NCI-H2171 treated with DMSO at 0.1 percent for 48 hours (cell line): Measurements from ENCODE around the gene MLC1.

Source experiments
- DNase-seq: peaks from one replicate; lab custom pipeline; 2025; lab: John Stamatoyannopoulos, UW

MLC1 gene

GRCh38 chr22:50058061-50058905 is 26.9 kb downstream of the MLC1 start, which contains the start of gene TTLL8:
Gene TTLL8, minus strand, starts transcription at chr22:50058298.
- DNase-seq: no peak

GRCh38 chr22:50057278-50058060 is 27.8 kb downstream of the MLC1 start:
- DNase-seq: no peak

DNA sequence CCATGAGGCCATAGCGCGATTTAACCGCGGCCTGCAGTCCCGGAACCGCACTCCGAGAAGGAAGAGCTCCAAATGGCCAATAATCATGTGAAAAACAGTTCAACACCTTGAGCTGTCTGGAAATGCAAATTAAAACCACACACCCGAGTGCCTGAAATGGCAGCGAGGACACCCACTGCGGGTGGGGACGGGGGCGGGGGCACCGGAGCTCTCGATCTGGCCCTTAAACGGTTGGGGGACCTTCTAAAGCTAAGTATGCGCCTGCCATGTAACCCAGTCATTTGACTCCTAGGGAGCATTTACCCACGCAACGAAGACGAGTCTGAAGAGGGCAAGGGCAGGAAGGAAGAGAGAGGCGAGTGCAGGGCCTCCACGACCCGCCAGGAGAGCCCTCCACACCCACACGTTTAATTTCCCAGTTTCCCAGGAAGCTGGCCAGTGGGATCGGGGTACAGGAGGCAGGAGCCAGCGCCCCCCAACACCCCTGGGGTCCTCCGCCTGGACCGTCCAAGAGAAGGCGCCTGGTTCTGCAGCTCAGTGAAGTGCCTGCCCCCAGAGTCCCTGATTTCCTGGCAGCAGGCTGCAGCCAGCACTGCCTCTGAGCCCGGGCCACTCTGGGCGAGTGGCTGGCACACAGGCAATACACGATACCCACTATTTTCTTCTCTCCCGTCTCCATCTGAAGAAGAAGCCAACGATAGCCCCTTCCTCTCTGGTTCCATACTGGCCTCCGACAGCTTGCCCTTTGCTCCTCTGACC is 28.8 kb downstream of the MLC1 start:
- DNase-seq: no peak

- no peak for DNase-seq
These were observed 31.4 kb downstream of the MLC1 start for GRCh38 chr22:50053861-50054260.

- no peak for DNase-seq
These were observed 33.3 kb downstream of the MLC1 start for GRCh38 chr22:50051930-50052329.

GRCh38 chr22:50049299-50050195 is 35.7 kb downstream of the MLC1 start:
- DNase-seq: no peak

GRCh38 chr22:50048836-50049235 is 36.4 kb downstream of the MLC1 start:
- no peak for DNase-seq

- no peak for DNase-seq
These were observed 37.0 kb downstream of the MLC1 start for GRCh38 chr22:50048061-50048765.

DNA sequence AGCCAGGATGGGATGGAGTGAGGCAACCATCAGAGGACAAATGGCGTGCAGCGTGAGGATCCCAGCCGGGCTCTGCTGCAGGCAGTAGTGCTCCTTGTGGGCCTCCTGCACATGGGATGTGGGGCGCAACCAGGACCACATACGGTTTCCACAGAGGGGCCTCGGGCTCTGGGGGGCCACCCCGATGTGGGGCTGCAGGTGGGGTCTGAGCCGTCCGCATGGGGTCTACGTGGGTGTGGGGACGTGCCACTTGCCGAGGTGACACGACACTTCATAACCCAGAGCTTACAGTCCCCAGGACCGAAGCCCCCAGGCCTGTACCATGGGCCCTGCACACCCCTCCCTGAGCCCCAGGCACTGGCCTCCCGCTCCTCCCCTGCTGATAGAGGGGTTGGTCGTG is 37.9 kb downstream of the MLC1 start:
- no peak for DNase-seq

DNA sequence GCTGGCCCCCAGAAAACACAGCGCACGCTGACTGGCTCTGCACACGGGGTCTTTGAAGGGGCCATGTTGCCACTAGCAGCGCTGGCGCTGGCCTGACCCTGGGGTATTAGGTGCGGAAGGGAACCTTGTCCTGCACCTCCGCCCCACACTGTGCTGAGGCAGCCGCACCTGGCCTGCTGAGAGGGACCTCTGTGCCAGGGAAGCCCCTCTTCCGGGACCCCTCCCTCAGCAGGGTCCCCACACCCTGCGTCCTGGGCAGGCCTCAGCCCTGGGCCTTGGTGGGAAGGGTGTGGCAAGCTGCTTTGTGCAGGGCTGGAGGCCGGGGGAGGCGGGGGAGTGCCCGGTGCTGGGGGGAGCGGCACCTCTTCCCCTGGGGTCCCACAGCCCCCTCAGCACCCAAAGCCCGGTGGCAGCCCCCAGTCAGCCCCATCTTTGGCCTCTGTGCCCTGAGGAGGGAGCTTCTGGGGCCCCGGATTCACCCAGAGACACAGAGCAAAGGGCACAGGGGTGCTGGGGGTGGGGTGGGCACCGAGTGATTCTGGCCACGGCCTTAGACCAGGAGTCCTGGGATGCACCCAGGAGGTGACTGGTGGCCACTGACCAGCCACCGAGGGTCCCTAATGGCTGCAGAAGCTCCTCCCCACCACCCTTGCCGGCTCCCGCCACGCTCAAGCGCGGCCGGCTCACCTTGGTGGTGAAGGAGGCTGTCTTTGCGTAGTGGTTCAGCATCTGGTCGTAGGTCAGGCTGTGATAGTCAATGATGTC is 38.6 kb downstream of the MLC1 start:
- DNase-seq: no peak

DNA sequence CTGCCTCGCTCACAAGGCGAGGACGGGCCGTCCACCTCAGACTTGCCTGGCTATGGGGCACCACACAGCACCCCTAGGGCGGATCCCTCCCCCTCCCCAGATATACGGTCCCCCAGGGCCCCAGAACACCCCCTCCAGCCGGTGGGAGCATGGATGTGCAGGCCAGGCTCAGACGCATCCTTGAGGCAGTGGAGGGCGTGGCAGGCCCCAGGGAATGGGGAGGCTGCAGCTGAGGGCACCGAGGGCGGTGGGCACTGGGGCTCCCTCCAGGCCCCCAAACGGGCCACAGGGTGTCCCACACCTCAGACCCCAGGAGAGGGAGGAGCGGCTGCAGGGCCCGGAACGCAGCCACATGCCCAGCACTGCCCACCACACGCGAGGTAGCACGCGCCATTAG is 39.2 kb downstream of the MLC1 start:
- DNase-seq: no peak

DNA sequence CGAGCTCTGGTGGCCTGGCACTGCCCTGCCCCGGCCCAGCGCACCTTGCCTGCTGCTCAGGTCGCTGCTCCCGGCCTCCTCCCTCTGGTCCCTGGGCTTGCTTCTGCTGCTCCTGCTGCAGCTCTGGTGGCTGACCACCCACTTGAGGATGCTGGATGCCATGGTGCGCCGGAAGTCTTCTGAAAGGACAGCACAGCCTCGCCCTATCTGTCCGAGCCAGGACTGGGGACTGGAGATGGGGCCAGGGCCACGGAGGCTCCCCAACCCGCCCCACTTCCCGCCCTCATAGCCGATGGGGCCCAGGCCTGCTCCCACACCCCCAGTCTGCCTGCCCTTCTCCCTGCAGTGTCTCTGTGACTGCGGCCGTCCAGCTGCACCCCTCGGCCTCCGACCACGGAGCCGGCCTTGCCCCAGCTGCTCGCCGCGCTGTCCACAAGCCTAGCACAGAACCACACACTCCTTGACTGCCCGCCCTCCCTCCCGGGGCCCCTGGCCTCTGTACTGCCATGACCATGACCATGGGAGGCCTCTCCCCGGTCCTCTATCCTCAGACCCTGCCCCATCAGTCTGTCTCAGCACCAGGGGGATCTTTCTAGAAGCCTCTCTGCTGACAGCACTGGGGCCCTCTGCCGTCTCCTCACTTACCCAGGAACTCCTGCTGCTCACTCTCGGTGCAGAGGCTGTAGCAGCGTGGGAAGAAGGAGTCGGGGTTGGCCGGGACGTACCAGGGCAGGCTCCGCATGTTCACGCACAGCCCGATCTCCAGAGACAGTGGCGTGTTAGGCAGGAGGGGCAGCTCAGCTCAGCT is 39.8 kb downstream of the MLC1 start:
- DNase-seq: no peak

DNA sequence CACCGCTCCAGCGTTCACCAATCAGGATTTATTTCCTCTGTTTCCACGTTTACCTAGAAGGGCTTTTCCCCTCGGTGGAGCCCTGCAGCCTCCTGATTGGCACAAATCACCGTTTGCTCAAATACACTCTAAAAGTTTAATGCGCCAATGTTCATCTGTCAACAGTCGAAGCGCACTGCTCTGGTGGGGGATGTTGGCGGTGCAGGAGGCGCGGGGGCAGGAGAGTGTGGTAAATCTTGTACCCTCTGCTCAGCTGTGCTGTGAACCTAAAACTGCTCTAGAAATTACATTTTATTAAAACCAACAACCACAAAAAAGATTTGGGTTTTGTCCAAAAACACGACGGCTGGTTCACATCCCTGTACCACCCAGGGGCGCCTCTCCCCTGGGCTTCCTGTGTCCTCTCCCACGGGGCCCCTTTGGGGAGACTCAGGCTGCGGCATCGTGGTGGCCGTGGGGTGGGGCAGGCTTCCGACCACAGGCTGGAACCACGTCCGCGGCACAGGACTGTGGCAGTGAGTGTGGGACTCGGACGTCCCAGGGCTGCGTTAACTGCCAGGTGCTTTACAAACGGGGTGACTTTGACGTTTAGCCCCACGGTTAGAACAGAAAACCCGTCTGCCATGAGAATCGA is 40.6 kb downstream of the MLC1 start:
- no peak for DNase-seq

DNA sequence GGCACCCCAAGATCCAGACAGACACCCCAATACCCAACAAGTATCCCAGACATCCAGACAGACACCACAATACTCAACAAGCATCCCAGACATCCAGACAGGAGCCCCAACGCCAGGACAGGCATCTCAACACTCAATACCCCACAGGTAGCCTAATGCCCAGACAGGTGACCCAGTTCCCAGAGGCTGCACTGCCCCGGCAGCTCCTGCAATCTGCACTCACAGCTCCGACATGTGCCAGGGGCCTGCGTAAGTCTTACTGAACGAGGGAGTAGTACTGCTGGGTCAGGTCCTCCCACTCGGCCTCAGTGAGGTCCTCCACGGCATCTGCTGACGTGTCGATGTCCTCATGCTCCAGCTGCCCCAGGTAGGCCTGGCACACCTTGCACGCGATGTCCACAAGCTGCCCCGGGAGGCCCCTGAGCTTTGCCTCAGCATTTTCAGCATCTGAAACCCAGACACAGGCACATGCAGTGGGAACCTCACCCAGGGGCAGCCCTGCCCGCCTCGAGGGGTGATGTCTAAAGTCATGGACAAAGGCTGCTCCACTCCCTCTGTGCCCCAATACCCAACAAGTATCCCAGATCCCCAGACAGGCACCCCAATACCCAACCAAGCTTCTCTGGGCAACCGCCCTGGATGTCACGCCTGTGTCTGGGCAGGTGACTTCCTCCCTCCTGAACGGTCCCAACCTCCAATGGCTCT is 43.7 kb downstream of the MLC1 start:
- DNase-seq: no peak

DNA sequence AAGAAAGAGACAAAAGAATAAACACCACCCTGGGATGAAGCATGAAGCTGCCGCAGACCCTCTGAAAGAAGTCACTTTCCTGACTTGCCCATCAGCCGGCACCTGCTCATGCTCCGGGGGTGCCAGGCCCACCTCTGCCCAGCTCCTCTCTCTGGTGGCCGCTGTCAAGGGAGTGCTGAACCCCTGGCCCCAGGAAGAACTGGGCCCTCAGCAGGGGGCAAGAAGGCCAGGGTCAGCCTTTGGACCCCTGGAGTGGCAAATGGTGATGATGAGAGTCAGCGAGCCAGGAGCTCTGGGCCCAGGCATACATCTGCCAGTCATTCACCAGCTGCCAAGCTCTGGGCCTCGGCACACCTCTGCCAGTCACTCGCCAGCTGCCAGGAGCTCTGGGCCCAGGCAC is 44.5 kb downstream of the MLC1 start:
- DNase-seq: no peak

- no peak for DNase-seq
These were observed 45.4 kb downstream of the MLC1 start for GRCh38 chr22:50039669-50040443.
